NCI-H2196 (cell line): ENCODE measurements around the gene ANKRD66.
"Not testable (repeated sequence)": the region's sequence is repeated elsewhere in the genome, so short reads cannot be mapped to it uniquely, and the experiment has no call there.

Experiments
- DNase-seq: peaks from one replicate; lab custom pipeline; 2025; ENCODE audit not compliant: unreplicated experiment; lab: John Stamatoyannopoulos, UW

Gene ANKRD66

DNA sequence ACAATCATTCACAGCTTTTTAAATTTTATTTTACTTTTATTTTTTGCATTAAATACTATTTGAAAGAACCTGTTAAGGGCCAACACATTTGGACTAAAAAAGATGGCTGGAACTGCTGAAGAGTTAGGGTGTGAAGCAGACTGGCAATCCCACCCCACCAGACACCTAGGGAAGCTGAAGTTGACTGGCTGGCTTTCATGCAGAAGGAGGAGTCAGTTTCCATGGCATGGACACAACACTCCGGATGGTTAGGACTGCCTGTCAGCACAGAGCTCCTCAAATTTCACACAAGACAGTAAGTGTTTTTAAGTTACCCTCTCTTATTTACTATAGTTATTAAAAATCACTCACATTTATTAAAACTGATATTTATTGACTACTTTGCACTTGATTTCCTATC is at the start of gene ANKRD66:
Gene ANKRD66, plus strand, starts transcription at position 238 of the 400 bp plus-strand sequence. CDS start 5,016 bp downstream, outside the sequence.
- DNase-seq: no peak

DNA sequence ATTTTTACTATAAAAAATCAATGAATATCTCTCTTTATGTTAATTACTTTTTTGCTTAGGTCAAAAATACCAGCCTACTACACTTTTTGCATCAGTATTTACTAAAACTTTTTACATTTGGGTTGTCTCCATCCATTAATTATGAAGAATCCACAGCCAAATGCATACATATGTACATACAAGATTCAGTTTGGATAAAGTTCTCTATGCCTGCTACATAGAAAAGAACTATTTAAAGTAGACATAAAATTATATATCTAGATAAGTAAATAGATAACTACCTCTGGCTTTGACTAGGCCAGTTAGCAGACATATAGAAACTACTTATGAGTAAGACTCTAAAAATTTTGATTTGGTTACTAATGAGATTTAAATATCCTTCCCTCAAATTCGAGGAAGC is 46.8 kb upstream of the ANKRD66 start:
- no peak for DNase-seq

DNA sequence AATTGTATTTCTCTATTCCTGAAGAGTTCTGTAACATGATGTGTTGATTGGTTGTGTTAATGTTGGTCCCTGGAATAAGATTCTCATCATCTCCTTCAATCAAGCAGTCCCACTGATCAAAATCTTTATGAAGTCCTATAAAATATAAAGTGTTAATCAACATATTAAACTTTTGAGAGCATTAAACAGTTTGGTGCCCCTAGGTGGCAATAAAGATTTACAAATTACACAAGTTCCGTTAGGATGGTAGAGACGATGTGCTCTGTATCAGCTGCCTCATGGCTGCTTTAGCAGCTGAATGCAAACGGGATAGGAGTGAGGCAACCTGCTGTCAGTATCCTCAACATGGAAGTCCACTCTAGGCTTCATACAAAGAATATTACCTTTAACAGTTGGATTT is 42.2 kb upstream of the ANKRD66 start:
- DNase-seq: no peak

DNA sequence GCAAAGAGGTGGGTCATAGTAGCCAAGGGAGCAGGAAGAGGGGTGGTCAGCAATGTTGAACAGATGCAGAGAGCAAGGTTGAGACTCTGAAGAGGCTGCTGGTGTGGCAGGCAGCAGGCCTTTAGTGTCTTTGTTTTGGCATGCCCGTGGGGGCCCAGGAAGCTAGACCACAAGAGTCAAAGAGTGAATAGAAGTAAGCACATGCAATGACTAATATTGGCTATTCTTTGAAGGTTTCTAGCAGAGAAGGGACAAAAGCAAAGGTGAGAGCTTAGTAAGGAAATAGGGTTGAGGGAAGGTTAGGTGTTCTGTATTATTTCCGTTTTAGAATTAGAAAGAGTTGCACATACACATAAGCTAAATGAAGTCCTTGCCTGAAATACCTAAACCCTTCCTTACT is 40.3 kb upstream of the ANKRD66 start:
- no peak for DNase-seq

DNA sequence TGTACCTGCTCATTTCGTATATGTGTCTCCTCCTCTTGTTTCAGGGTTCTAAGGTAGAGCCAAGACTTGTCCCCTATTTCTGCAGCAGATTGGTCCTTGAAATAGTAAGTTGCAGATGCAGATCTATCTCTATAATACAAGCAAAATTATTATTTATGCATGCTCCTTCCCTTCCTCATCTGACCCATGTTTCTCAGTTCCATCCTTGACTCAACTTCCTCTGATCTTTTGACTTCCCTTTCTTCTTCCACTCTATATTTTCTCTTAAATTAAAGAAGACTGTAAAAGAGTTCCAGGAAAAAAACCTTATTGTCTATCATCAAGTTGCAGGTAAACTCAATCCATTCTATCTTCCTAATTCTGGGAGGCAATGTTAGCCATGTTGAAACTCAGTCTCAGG is 35.2 kb upstream of the ANKRD66 start:
- DNase-seq: no peak

DNA sequence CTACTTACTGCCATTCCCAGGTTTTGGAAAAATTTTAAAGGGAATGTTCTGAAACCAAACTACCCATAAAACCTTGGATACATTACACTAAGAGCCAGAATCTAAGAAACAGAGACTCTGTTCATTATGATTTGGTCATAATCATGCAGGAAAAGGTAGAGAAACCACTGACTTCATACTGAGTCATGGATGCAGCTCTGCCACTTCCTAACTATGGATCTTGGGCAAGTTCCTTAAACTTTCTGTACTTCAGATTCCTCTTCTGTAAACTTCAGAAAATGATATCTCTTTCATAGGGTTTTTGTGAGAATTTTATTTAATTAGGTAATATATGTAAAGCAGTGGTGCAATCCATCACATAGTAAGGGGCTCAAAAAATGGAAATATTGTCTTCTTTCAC is 31.6 kb upstream of the ANKRD66 start:
- DNase-seq: no peak

DNA sequence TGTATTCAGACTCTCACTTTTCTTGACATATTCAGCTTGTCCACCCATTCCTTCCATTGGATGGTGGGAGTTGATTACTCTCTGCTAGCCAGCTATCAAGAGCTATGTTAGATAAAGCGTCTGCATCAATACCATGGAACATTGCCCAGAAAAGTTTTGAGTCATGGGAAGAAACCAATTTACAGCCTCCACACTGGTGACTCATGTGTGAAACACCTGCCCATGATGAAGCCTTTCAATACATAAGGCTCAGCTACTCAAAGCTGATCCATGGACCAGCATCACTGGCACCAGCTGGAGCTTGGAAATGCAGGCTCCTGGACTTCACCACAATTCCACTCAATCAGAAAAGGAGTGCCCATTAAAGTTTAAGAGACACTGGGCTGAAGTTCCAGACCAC is 27.6 kb upstream of the ANKRD66 start:
- DNase-seq: no peak

DNA sequence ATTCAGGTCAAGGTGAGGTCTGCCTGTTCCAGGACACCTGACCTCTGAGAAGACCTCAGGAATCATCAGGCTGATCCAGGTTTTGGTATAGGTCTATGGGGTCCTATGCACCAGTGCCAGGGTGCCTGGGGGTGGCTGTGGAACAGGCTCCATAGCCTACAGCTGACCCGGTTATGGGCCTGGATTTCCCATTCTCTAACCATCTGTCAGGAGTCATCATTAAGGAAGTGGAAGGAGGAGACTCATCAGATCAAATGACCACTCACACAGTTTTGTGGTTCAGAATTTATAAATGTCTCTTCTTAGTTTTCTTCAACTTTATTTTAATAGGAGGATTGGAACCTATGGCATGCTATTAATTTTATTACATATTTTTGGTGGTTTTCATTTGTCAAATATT is 26.3 kb upstream of the ANKRD66 start:
- DNase-seq: no peak

DNA sequence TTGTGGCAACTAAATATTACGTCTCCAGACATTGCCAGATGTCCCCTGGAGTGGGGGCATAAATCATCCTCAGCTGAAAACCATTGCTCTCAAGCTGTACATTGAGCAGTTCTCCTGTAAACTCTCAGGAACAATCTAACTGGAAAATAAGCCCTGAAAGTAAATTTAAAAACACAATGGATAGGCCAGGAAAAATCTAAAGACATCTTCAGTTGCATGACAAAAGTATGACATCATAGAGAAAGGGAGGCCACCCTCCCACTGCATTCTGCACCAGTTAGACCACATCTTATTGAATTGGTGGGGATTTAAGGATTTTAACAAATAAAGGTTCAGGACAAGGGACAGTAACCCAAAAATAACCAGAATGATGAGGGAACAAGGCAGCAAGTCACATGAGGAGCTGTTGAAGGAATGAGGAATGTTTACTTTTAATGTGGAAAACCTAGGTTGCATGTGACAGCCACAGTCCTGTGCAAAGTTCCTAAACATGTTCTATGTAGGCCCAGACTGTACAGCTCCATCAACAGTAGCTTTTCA is 16.9 kb upstream of the ANKRD66 start:
- DNase-seq: no peak

DNA sequence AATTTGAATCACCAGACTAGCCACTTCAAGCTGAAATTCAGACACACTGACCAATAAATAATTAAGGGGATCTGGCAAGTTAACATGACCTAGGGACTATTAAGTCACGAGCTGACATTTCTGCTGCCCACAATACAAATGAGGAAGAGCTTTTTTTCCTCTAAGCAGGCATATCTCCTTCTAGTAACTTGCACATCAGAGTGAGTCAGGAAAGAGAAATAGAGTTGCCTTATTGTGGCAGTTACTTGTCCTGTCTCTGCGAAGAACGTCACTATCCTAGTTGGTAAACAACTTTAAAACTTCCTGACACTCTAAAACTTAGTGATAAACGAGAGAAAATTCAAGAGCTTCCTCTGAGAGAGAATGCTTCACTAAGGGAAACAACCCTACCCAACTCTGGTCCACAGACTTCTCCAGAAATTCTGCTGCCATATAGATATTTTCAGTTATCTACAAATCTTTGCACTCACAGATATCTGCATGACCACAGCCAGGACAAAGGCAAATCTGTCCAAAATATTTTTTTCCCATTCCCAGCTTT is 15.7 kb upstream of the ANKRD66 start:
- DNase-seq: no peak

DNA sequence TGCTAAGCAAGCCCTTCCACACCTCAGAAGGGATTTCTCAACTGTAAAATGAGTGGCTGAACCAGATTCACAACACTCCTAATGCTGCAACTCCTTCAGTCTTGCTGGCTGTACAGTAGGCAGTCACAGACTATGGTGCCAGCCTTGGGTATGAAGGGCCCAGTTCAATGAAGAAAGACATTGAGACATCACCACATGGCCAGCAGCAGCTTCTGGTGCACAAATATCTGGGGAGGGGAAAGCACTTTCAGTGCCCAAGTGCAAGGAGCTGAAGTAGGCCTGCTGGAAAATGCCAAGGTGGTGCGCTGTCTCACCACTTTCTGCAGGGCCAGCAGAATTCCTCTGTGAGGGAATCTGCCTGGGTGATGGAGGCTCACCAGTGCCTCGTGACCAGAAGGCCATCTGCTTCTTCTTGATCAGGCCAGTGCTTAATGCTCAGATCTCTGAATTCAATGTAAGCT is 13.4 kb upstream of the ANKRD66 start:
- DNase-seq: no peak

DNA sequence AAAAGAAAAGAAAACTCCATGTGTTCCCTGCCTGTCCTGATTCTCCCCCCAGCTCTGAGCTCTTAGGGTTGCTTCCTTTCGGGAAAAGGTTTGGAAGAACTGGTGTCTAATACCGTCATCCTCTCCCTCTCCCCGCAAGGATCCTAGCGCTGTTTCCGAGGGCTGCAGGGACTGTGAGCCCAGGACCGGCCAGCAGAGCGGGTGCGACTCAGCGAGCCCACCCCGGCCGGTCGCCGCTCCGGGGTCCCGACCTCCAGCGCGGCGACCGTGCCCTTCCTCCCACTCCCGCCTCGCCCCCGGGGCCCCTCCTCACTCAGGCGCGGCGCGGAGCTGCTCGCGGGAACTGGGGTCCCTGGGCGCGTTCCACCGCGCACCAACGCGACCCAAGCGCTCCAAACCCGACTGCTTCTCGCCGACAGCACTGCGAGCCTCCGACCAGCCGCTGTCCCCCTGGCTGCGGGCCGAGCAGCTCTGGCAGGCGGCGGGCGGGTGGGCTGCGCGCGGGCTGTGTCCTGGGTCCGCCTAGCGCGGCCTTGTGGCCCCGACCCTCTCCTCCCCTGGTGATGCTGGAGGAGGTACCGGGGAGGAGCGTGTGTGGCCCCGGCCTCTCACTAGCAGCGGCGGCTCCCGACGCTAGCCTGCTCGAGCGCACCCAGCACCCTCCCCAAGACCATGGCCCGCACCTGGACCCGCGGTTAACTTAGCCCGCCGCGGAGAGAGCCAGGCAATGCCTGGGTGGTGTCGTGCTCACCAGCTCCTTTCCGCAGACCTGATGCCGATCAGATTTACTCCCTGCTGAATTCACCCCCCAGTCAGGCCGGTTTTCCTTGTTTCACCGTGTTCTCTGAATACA is 11.6 kb upstream of the ANKRD66 start, which contains the start of gene PLA2G7:
Gene PLA2G7, minus strand, starts transcription at position 509 of the 853 bp plus-strand sequence. CDS start 12,484 bp downstream, outside the sequence.
- DNase-seq: no peak

DNA sequence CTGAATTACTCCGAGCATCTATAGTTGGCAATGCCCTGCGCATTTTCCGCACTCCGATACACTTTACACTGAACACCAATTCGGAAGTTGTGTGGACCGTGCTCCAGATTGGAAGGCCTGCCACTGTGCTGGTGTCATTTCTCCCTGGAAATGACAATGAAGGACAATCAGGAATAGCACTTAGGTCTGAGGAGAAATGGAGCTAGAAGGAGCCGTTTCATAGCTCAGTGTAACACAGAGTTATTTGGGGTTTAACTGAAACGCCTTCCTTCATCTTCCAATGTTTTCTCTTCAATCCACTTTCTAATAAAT is 11.1 kb upstream of the ANKRD66 start:
- DNase-seq: no peak

DNA sequence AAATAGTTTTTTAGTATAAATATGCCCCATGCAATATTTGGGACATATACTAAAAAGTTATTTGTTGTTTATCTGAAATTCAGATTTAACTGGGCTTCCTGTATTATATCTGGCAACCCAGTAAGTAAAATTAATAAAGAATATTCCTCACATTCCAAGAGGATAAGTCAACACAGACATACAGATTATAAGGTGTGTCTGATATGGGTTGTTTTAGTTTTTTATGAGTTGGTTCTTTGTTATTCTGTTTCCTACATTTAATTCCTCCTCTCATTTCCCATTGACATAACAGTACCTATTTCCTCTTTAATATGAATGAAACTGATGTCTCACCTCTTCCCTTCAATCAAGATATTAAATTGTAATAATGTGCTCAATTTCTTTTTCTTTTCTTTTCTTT is 9.8 kb upstream of the ANKRD66 start:
- DNase-seq: no peak

DNA sequence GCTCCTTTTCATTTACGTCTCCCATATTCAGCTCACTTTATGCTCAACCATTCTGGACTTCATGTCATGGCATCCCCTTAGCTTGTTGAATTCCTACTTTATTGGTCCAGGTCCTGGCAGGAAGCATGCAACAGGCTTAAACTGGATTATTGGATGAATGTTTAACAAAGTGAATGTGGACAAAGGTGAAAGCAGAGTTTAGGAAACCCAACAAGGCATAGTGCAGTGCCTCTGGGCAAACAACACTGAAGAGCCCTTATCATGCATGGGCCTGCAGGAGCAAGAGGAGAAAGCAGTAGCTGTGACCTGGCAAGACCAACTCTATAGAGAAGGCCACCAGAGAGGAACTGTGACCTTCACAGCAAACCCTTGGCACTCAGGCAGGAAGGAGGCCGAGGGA is 5.3 kb upstream of the ANKRD66 start:
- no peak for DNase-seq

DNA sequence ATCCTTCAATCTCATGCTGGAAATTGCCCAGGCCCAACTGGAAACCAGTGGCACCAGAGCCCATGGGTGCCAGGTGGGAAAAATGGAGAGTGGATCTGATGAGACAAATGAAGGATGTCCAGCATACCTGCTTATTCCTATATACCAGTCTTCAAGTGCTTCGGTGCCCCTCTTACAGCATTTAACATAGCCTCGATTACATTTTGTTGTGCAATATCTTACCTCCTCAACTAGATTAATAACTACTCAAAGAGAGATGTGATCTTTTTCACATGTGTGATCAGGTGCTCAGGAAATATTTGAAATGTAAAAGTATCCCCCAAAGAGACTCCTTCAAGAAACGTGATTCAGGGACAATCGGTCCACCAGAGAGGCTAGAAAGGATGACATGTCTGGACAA is 4.8 kb upstream of the ANKRD66 start:
- DNase-seq: no peak

DNA sequence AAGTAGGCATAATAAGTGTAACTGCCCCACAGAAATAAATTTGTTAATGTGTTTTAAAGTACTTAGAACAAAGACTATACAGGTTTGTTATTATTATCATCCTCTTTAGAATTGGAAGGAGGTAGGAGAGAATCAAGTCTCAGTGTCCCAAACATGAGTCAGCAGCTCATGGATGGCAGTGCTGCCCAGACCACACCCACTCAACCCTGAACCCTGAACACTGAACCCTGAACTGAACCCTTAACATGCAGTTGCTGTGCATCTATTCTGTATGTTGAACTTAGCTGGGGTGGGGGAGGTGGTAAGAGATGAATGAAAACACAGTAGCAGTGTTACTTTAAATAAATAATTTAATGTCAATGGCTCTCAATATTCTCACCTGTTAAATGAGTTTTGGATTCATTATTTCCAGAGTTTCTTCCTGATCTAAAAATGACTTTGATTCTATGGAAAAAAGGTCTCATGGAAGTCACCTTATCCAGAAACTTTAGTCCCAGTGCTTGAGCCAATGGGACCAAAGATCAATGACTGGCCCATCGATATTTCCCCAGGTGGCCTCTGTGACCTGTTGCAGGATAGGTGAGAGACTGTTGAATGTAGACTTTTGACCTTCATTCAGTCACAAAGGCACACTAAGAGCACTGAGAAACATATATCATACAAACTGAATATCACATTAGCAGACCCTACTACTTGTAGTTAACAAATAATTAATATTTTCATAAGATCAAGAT is 3.1 kb upstream of the ANKRD66 start:
- DNase-seq: no peak

DNA sequence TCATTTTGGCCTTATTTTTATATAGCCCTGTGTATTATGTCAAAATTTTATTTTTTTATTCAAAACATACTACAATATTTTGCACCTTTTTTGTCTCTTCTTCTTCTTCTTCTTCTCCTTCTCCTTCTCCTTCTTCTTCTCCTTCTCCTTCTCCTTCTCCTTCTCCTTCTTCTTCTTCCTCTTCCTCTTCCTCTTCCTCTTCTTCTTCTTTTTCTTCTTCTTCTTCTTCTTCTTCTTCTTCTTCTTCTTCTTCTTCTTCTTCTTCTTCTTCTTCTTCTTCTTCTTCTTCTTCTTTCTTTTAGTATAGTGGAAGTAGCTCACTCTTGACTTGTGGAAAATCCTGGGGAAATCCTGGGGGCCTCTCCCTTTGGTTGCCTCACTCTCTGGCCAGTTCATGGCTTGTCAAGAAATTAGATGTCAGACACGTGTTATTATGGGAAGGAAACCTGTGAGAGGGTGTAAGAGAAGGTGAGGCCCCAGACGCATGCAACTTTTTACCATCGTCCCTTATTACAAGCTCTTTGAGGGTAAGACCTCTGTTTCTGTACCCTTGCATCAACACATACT is 2.5 kb upstream of the ANKRD66 start:
- not testable (repeated sequence) for DNase-seq

DNA sequence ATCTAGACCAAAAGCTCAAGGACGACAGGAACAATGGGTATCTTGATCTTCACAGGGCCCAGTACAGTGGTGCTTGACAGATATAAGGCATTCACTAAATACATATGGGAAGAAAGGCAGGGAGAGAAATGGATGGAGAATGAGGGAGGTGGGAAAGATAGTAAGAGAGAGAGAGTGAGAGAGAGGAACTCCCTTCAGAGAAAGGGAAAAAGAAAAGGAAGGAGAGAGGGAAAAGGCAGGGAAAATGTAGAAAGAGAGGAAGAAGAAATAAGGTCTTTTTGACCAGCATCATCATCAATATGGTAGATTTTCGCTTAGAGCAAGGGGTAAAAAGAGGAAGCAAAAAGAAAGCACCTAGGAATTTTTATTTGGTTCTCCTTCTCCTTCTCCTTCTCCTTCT is 760 bp upstream of the ANKRD66 start:
- DNase-seq: no peak

DNA sequence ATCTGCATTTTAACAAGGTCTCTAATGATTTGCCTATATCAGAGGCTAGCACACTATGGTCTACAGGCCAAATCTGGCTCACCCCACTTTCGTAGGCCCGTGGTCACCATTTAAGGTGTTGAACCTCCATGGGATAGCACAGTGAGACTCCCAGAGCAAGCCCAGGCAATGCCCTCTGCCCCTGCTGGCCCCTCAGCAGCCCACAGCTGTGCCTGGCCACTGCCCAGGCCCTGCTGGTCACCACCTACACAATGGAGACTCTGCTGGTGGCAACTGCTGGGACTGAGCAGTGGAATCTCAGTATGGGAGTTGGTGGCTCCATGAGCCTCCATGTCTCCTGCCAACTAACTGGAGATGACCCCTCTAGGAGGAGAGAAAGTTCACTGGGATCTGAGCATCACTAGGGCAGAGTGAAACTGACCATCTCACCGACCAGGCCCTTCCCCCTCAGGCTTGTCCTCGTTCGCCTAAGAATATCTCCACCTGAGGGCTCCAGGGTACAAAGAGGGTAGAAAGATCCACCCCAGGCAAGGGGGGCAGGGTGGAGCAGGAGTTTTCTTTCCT is 2.3 kb downstream of the ANKRD66 start:
- DNase-seq: no peak

DNA sequence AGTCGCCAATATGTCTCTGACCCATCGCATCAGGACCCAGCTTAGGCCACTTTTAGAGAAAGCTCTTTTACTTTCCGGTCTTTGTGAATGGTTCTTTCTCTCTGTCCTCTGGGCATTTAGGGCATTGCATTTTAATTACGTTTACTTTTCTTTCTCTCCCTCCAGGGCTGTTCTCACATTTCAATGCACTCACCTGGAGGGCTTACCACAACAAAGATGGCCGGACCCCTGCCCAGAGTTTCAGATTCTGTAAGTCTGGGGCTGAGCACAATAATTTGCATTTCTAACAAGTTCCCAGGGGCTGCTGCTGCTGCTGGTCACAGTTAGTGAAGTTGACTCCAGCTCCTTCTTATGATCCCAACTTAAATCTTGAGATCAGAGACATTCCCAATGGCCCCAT is 3.0 kb downstream of the ANKRD66 start:
- DNase-seq: no peak
